HG03064 (cell line): ENCODE data around the gene ING5.
"Not testable (repeated sequence)": the region's sequence is repeated elsewhere in the genome, so short reads cannot be mapped to it uniquely, and the experiment has no call there.

Source experiments
- ATAC-seq: cut with Tn5 transposase; IDR thresholded peaks from one replicate; pipeline ENCODE4 v1.9.1; 2021; ENCODE audit warnings: low read depth; ENCODE audit not compliant: unreplicated experiment

Gene ING5

GRCh38 chr2:241755777-241756176, 53.9 kb downstream of the ING5 start:
- no peak for ATAC-seq

- no peak for ATAC-seq
Measured at GRCh38 chr2:241759067-241759807, 57.4 kb downstream of the ING5 start.

GRCh38 chr2:241759893-241760292, 58.1 kb downstream of the ING5 start:
- ATAC-seq = not testable (repeated sequence)

- ATAC-seq = no peak
Measured at GRCh38 chr2:241760301-241760771, 58.5 kb downstream of the ING5 start.

GRCh38 chr2:241762321-241762932, 60.6 kb downstream of the ING5 start:
- no peak for ATAC-seq

- ATAC-seq = no peak
Measured at GRCh38 chr2:241762933-241763369, 61.1 kb downstream of the ING5 start.

GRCh38 chr2:241763551-241764274, 61.9 kb downstream of the ING5 start:
- ATAC-seq = no peak

GRCh38 chr2:241764275-241765241, 62.7 kb downstream of the ING5 start:
- ATAC-seq = no peak

- no peak for ATAC-seq
Measured at GRCh38 chr2:241767464-241768250, 65.8 kb downstream of the ING5 start.

- no peak for ATAC-seq
Measured at GRCh38 chr2:241768251-241768711, 66.4 kb downstream of the ING5 start.

- ATAC-seq = no peak
Measured at GRCh38 chr2:241768850-241769249, 67.0 kb downstream of the ING5 start.

- ATAC-seq = no peak
Measured at GRCh38 chr2:241769819-241770184, 68.0 kb downstream of the ING5 start.

GRCh38 chr2:241770185-241770935, 68.5 kb downstream of the ING5 start:
- ATAC-seq = no peak

- ATAC-seq = no peak
Measured at GRCh38 chr2:241770936-241771285, 69.1 kb downstream of the ING5 start.

GRCh38 chr2:241771286-241772062, 69.6 kb downstream of the ING5 start:
- no peak for ATAC-seq

- no peak for ATAC-seq
Measured at GRCh38 chr2:241772063-241772499, 70.2 kb downstream of the ING5 start.

GRCh38 chr2:241773511-241774418, 71.9 kb downstream of the ING5 start:
- no peak for ATAC-seq
